H1 (cell line): ENCODE results near the gene CPT2. TPM values are rescaled to one million over a fixed set of nuclear protein-coding genes. Genes with fewer than 3 reads are reported as not detected.
A peak's percentile ranks its signal among the peaks of the same experiment; 100 is the strongest.

Experiments
- CTCF ChIA-PET: fragments of 300-600 bp; sonication (Branson Sonifier 250); formaldehyde crosslinking; loops from one replicate; lab custom pipeline; 2021; ENCODE audit not compliant: partially characterized antibody; lab: Charles Lee
- POLR2A ChIA-PET: fragments of 300-600 bp; sonication (Branson Sonifier 250); formaldehyde crosslinking; loops from one replicate; lab custom pipeline; 2021; ENCODE audit warnings: inconsistent platforms; ENCODE audit not compliant: partially characterized antibody; lab: Charles Lee
- DNase-seq, 2 experiments: peaks; one replicate each; pipeline versions ENCODE4 v3.0.0 to v3.0.0-alpha.2; 2010 to 2022; ENCODE audit warnings: low spot score in 2 of 2, low read depth in 1 of 2, mixed read lengths in 1 of 2
- FAIRE-seq: peaks from 2 replicates; lab custom pipeline; 2011; peaks lifted over from hg19 to GRCh38; lab: Jason Lieb, UNC
- H2AFZ ChIP-seq: 2 replicates; pipeline ENCODE4 v1.8.1; 2012; ENCODE audit warnings: low read length, inconsistent platforms
- H2AK5ac ChIP-seq: 2 replicates; pipeline ENCODE4 v1.6.1; 2013; ENCODE audit warnings: low read depth, low read length
- H2BK120ac ChIP-seq: replicated peaks from 2 replicates; pipeline ENCODE3; 2013; ENCODE audit warnings: low read depth, low read length, inconsistent platforms
- H2BK12ac ChIP-seq: 2 replicates; pipeline ENCODE4 v1.6.1; 2013; ENCODE audit warnings: low read depth, low read length
- H2BK15ac ChIP-seq: 2 replicates; pipeline ENCODE4 v1.6.1; 2013; ENCODE audit warnings: low read length
- H2BK20ac ChIP-seq: 2 replicates; pipeline ENCODE4 v1.6.1; 2013; ENCODE audit warnings: low read length
- H2BK5ac ChIP-seq: 2 replicates; pipeline ENCODE4 v1.6.1; 2013; ENCODE audit warnings: low read depth, low read length
- H3K14ac ChIP-seq: 2 replicates; pipeline ENCODE4 v1.6.1; 2013; ENCODE audit warnings: inconsistent platforms; ENCODE audit not compliant: insufficient read length
- H3K18ac ChIP-seq: 2 replicates; pipeline ENCODE4 v1.6.1; 2013; ENCODE audit warnings: low read length; ENCODE audit errors: extremely low read depth
- H3K23ac ChIP-seq: 2 replicates; pipeline ENCODE4 v1.6.1; 2013; ENCODE audit warnings: inconsistent platforms; ENCODE audit not compliant: insufficient read length
- H3K23me2 ChIP-seq: 2 replicates; pipeline ENCODE4 v1.6.1; 2013; ENCODE audit warnings: low read depth, low read length
- H3K27ac ChIP-seq: 2 replicates; pipeline ENCODE4 v1.6.1; 2011; ENCODE audit warnings: low read depth, low read length, inconsistent platforms
- H3K27me3 ChIP-seq, 4 experiments: replicated peaks in 1 of 4; 1 replicate in 1 of 4; 2 replicates in 3 of 4; pipeline versions ENCODE4 v1.6.1 to v1.8.1; 2011 to 2013; ENCODE audit warnings: low read length in 3 of 4, mild to moderate bottlenecking in 3 of 4, inconsistent platforms in 2 of 4, mixed read lengths in 2 of 4, moderate library complexity in 1 of 4; ENCODE audit not compliant: control insufficient read depth in 3 of 4, insufficient read depth in 3 of 4; ENCODE audit errors: extremely low read depth in 1 of 4
- H3K36me3 ChIP-seq, 4 experiments: 2 replicates each; pipeline versions ENCODE4 v1.6.1 to v1.8.1; 2011 to 2013; ENCODE audit warnings: mild to moderate bottlenecking in 4 of 4, low read length in 3 of 4, moderate library complexity in 2 of 4, control low read depth in 1 of 4, inconsistent platforms in 1 of 4; ENCODE audit not compliant: insufficient read depth in 4 of 4, control insufficient read depth in 2 of 4
- H3K4ac ChIP-seq: replicated peaks from 2 replicates; pipeline ENCODE3; 2013; ENCODE audit warnings: low read length, low read depth, mixed read lengths, inconsistent platforms; ENCODE audit not compliant: insufficient read length
- H3K4me1 ChIP-seq, 4 experiments: replicated peaks in 1 of 4; 1 replicate in 1 of 4; 2 replicates in 3 of 4; pipeline versions ENCODE4 v1.6.1 to v1.8.1; 2011 to 2013; ENCODE audit warnings: low read length in 3 of 4, inconsistent platforms in 2 of 4, mixed read lengths in 1 of 4; ENCODE audit not compliant: insufficient read depth in 4 of 4, control insufficient read depth in 3 of 4
- H3K4me2 ChIP-seq, 2 experiments: 2 replicates each; pipeline versions ENCODE4 v1.6.1 to v1.8.1; 2011 to 2013; ENCODE audit warnings: low read depth in 2 of 2, low read length in 2 of 2, control low read depth in 1 of 2, inconsistent platforms in 1 of 2, mild to moderate bottlenecking in 1 of 2; ENCODE audit not compliant: insufficient read depth in 1 of 2
- H3K4me3 ChIP-seq, 4 experiments: fragments of 200-600, 300-600 bp in 1 of 4; sonication (generic), shearing (Covaris generic), sonication (Bioruptor Twin) in 1 of 4; 2 replicates each; pipeline versions ENCODE4 v1.5.1 to v1.8.1; 2011 to 2016; ENCODE audit warnings: low read length in 4 of 4, low read depth in 3 of 4, control low read depth in 2 of 4, inconsistent platforms in 2 of 4, mild to moderate bottlenecking in 2 of 4, mixed read lengths in 1 of 4, moderate library complexity in 1 of 4; ENCODE audit not compliant: insufficient read depth in 2 of 4; ENCODE audit errors: extremely low read depth in 1 of 4
- H3K56ac ChIP-seq: replicated peaks from 2 replicates; pipeline ENCODE3; 2013; ENCODE audit warnings: low read depth, mild to moderate bottlenecking, mixed read lengths, low read length, inconsistent platforms; ENCODE audit not compliant: insufficient read length
- H3K79me1 ChIP-seq: 2 replicates; pipeline ENCODE4 v1.6.1; 2013; ENCODE audit warnings: low read depth, low read length, control low read depth
- H3K79me2 ChIP-seq, 2 experiments: 2 replicates each; pipeline versions ENCODE4 v1.6.1 to v1.8.1; 2012 to 2013; ENCODE audit warnings: low read length in 2 of 2, mild to moderate bottlenecking in 2 of 2, inconsistent platforms in 1 of 2; ENCODE audit not compliant: insufficient read depth in 2 of 2, control insufficient read depth in 1 of 2
- H3K9ac ChIP-seq, 4 experiments: replicated peaks in 1 of 4; 1 replicate in 1 of 4; 2 replicates in 3 of 4; pipeline versions ENCODE4 v1.6.1 to v1.8.1; 2011 to 2013; ENCODE audit warnings: low read depth in 3 of 4, low read length in 3 of 4, control low read depth in 2 of 4, mild to moderate bottlenecking in 2 of 4, moderate library complexity in 2 of 4, inconsistent platforms in 1 of 4; ENCODE audit errors: extremely low read depth in 1 of 4
- H3K9me3 ChIP-seq, 2 experiments: 2 replicates each; pipeline versions ENCODE4 v1.6.1 to v1.8.1; 2012 to 2013; ENCODE audit warnings: mild to moderate bottlenecking in 2 of 2, moderate library complexity in 2 of 2, control low read depth in 1 of 2, inconsistent platforms in 1 of 2, low read depth in 1 of 2, low read length in 1 of 2, mixed read lengths in 1 of 2; ENCODE audit not compliant: insufficient read depth in 2 of 2
- H4K20me1 ChIP-seq, 2 experiments: replicated peaks in 1 of 2; 2 replicates each; pipeline versions ENCODE3 to v1.8.1; 2011 to 2013; ENCODE audit warnings: inconsistent platforms in 2 of 2, low read length in 2 of 2, mild to moderate bottlenecking in 1 of 2; ENCODE audit not compliant: insufficient read depth in 2 of 2, control insufficient read depth in 1 of 2
- H4K5ac ChIP-seq: 2 replicates; pipeline ENCODE4 v1.6.1; 2013; ENCODE audit warnings: low read length, low read depth, mixed read lengths, inconsistent platforms; ENCODE audit not compliant: insufficient read length
- H4K8ac ChIP-seq: 2 replicates; pipeline ENCODE4 v1.8.0; 2013; ENCODE audit warnings: mild to moderate bottlenecking, moderate library complexity, low read length, inconsistent platforms; ENCODE audit not compliant: insufficient read depth; ENCODE audit errors: extremely low read depth
- H4K91ac ChIP-seq: replicated peaks from 2 replicates; pipeline ENCODE3; 2013; ENCODE audit warnings: low read length, mixed read lengths, inconsistent platforms; ENCODE audit not compliant: insufficient read length
- CHD1 ChIP-seq: IDR thresholded peaks from 2 replicates; pipeline ENCODE4 v1.6.1; 2012; ENCODE audit warnings: low read depth, low read length, improper control_type of control experiment
- CHD2 ChIP-seq: IDR thresholded peaks from 2 replicates; pipeline ENCODE4 v1.6.1; 2012; ENCODE audit warnings: low read length, improper control_type of control experiment
- CREB1 ChIP-seq: IDR thresholded peaks from 2 replicates; pipeline ENCODE4 v1.6.1; 2012; ENCODE audit warnings: inconsistent platforms
- CTBP2 ChIP-seq: IDR thresholded peaks from 2 replicates; pipeline ENCODE4 v1.7.0; 2011; ENCODE audit warnings: borderline replicate concordance, mild to moderate bottlenecking, moderate library complexity, mixed read lengths, low read length; ENCODE audit not compliant: insufficient read depth, insufficient read length
- FOSL1 ChIP-seq: IDR thresholded peaks from 2 replicates; pipeline ENCODE4 v1.6.1; 2011; ENCODE audit warnings: mild to moderate bottlenecking, low read depth, low read length, moderate library complexity; ENCODE audit not compliant: insufficient read depth
- GABPA ChIP-seq: IDR thresholded peaks from 2 replicates; pipeline ENCODE4 v1.6.1; 2011; ENCODE audit warnings: mild to moderate bottlenecking, low read length, moderate library complexity, borderline replicate concordance; ENCODE audit not compliant: insufficient read depth
- MAFK ChIP-seq: IDR thresholded peaks from 2 replicates; pipeline ENCODE4 v1.6.1; 2012; ENCODE audit warnings: low read depth, mild to moderate bottlenecking, improper control_type of control experiment, low read length
- PHF8 ChIP-seq: fragments of 200-600 bp; sonication (generic); conservative IDR thresholded peaks from 2 replicates; pipeline ENCODE4 v1.7.1; 2012; ENCODE audit warnings: low read depth, mild to moderate bottlenecking, inconsistent platforms, low read length, moderate library complexity
- POLR2A ChIP-seq, 2 experiments: IDR thresholded peaks; 1 replicate in 1 of 2; 2 replicates in 1 of 2; pipeline ENCODE4 v1.6.1; 2011; ENCODE audit warnings: low read depth in 2 of 2, low read length in 2 of 2, mild to moderate bottlenecking in 2 of 2; ENCODE audit errors: control extremely low read depth in 1 of 2
- SP1 ChIP-seq: IDR thresholded peaks from 2 replicates; pipeline ENCODE4 v1.6.1; 2011; ENCODE audit warnings: low read depth, low read length
- SUZ12 ChIP-seq: fragments of 200-600 bp; sonication (generic); IDR thresholded peaks from 2 replicates; pipeline ENCODE4 v1.6.1; 2012; ENCODE audit warnings: mild to moderate bottlenecking, inconsistent platforms, low read length, moderate library complexity, mixed read lengths
- YY1 ChIP-seq: IDR thresholded peaks from 2 replicates; pipeline ENCODE4 v1.6.1; 2011; ENCODE audit warnings: low read depth, mild to moderate bottlenecking, low read length
- WGBS, 2 experiments: shearing (Covaris generic) in 1 of 2; methylation state at CpG; one replicate each; pipeline versions ENCODE4 v1.1.6 to v1.1.7; 2013 to 2015; ENCODE audit warnings: low lambda C conversion rate in 2 of 2, mixed read lengths in 2 of 2, inconsistent platforms in 1 of 2, low coverage in 1 of 2, missing lambda C conversion rate in 1 of 2; ENCODE audit not compliant: insufficient replicate concordance in 2 of 2, insufficient coverage in 1 of 2, insufficient read length in 1 of 2; ENCODE audit errors: extremely low coverage in 1 of 2, missing lambda C conversion rate in 1 of 2; 5-methylcytosine and 5-hydroxymethylcytosine counted together
- polyA plus RNA-seq, 7 experiments: library from polyadenylated mRNA; depleted of rRNA in 3 of 7; stranded (reverse) in 5 of 7; unstranded in 2 of 7; fragments of >200 nt in 5 of 7; fragments of 200-250 nt in 2 of 7; gene quantifications; 1 replicate in 5 of 7; 2 replicates in 1 of 7; 4 replicates in 1 of 7; pipeline versions ENCODE4 v1.2.1 to v1.2.3, GENCODE V29; 2011 to 2013; ENCODE audit warnings: missing spikeins in 2 of 7, mixed read lengths in 2 of 7
- total RNA-seq: library from RNA; stranded (reverse); fragmentation: NEBNext Ultra II Directional; extraction: Animal tissue kit (Norgen Biotek cat#: 25700); gene quantifications from 2 replicates; pipeline ENCODE4 v1.2.1, GENCODE V29; 2021
- TF ChIP-seq, protein P1 (sequence below), 3 experiments: IDR thresholded peaks; 1 replicate in 2 of 3; 2 replicates in 1 of 3; pipeline versions ENCODE4 v1.5.1 to v1.6.1; 2011; ENCODE audit warnings: low read length in 3 of 3, mild to moderate bottlenecking in 3 of 3, inconsistent platforms in 2 of 3, low read depth in 1 of 3, moderate library complexity in 1 of 3; ENCODE audit not compliant: insufficient read depth in 1 of 3; ENCODE audit errors: control extremely low read depth in 1 of 3

The CPT2 gene
- total and polyA plus RNA-seq, 2 of the 8 experiments (the other 6 are each of a cell fraction or from before 2014, with no cell fraction given): 23.9 to 25.5 TPM

- H4K5ac ChIP-seq: no peak overlapping the region
- no peaks in the 10 kb centered on the region; a peak in 1 of 7 replicates for H3K4me1 ChIP-seq
- H3K18ac ChIP-seq: no peak overlapping the region
- H2AFZ ChIP-seq: no peak overlapping the region
- no peak overlapping the region for H3K4ac ChIP-seq
- peak overlapping the region; percentile 28 for H2BK20ac ChIP-seq
- POLR2A ChIA-PET: interaction anchor here (0.6 kb wide), 1 partner anchor 260 kb away, joined by 3 read pairs; no protein-coding TSS in a partner anchor
- no peak overlapping the region for H3K23ac ChIP-seq
- no peak overlapping the region for H3K4me3 ChIP-seq
- DNase-seq: no peak
- H3K14ac ChIP-seq: no peak overlapping the region
- H3K27me3 ChIP-seq: no peaks in the 10 kb centered on the region; a peak in 3 of 7 replicates
- H3K79me2 ChIP-seq: no peaks in the 10 kb centered on the region
- H3K4me2 ChIP-seq: no peak overlapping the region
- WGBS, 2 experiments: 84% methylated on average over 3 of the region's 3 CpGs; no CpG with 5 or more reads in 1 of the 2 experiments
- no peak overlapping the region for H4K91ac ChIP-seq
- peak overlapping the region; percentile 95; the same call in 1 of the 2 replicates for H2BK15ac ChIP-seq
- no peaks in the 10 kb centered on the region for H3K9me3 ChIP-seq
- no peak for FAIRE-seq
- H3K23me2 ChIP-seq: no peaks in the 10 kb centered on the region
- no peaks in the 10 kb centered on the region for H4K20me1 ChIP-seq
- H2BK12ac ChIP-seq: peak overlapping the region; percentile 52; the same call in 1 of the 2 replicates
- no peak overlapping the region for H3K56ac ChIP-seq
- H3K27ac ChIP-seq: no peak overlapping the region
- H3K9ac ChIP-seq: no peak overlapping the region
- no peak overlapping the region; the same call in 1 of the 2 replicates for H2AK5ac ChIP-seq
- H3K36me3 ChIP-seq: no peaks in the 10 kb centered on the region
- CTCF ChIA-PET: interaction anchor here (0.7 to 3.2 kb wide), 33 partner anchors 10 to 348 kb away, joined by 3 to 31 read pairs (median 4); no protein-coding TSS in a partner anchor
- no peak overlapping the region for H2BK5ac ChIP-seq
- H3K79me1 ChIP-seq: no peaks in the 10 kb centered on the region
- no peak overlapping the region for H4K8ac ChIP-seq
- H2BK120ac ChIP-seq: no peak overlapping the region
- TF ChIP-seq YY1 (no peak), PHF8 (no peak), MAFK (no peak), FOSL1 (no peak), SP1 (no peak), CHD1 (no peak), CHD2 (no peak), CREB1 (no peak), SUZ12 (no peak), CTBP2 (no peak), POLR2A (IDR thresholded peaks at IDR 0.05; ENCODE audit: control extremely low read depth in 1 of 2, low read depth in 2 of 2, low read length in 2 of 2) (no peak), GABPA (no peak)
- TF ChIP-seq, protein P1, sequence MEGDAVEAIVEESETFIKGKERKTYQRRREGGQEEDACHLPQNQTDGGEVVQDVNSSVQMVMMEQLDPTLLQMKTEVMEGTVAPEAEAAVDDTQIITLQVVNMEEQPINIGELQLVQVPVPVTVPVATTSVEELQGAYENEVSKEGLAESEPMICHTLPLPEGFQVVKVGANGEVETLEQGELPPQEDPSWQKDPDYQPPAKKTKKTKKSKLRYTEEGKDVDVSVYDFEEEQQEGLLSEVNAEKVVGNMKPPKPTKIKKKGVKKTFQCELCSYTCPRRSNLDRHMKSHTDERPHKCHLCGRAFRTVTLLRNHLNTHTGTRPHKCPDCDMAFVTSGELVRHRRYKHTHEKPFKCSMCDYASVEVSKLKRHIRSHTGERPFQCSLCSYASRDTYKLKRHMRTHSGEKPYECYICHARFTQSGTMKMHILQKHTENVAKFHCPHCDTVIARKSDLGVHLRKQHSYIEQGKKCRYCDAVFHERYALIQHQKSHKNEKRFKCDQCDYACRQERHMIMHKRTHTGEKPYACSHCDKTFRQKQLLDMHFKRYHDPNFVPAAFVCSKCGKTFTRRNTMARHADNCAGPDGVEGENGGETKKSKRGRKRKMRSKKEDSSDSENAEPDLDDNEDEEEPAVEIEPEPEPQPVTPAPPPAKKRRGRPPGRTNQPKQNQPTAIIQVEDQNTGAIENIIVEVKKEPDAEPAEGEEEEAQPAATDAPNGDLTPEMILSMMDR (IDR thresholded peaks at IDR 0.05; ENCODE audit: control extremely low read depth in 1 of 3, insufficient read depth in 1 of 3, low read depth in 1 of 3, low read length in 3 of 3): no peak
Observed at GRCh38 chr1:53182716-53183094, 13.9 kb upstream of the CPT2 start.
